ENCODE data around the gene LCNL1.

The LCNL1 gene

DNA sequence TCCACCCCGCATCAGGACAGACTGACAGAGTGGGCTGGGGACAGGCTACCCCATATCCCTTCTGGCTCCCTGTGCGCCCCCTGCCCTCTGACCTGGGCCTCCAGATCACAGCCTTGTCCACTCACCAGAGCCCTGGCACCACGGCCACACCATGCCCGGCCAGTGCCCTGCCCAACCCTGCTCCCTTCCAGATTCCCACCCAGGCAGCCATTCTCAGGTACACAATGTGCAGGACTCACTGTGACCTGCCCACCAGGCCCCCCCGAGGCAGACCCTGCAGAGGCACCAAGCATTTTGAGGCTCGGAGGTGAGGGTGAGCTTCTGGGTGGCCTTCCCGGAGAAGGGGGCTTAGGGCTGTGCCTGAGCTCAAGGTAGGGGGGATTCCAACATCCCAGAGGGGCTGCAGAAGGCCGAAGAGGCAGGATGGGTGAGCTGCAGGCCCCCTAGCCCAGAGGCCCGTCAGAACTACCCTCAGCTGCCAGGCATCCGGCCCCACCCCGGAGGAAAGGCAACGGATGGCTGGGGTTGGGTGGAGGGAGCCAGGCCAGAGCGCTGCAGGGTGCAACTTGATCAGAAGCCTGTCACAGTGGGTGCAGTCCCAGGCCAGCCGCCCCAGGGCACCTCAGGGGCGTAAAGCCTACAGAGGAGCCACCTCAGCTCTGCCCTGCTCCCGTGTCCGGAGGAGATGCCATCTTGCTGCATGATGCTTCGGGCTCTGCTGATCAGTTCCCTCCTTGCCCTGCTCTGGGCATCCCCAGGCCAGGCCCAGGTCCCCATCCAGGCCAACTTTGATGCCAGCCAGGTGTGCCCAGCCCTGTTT lies at the start of gene LCNL1:
TSS of gene LCNL1 (plus strand) at position 762 of the 820 bp plus-strand sequence. CDS start 594 bp downstream, outside the sequence.
- DNase-seq (ENCODE audit: low spot score), result no peak
- FAIRE-seq, result no peak

DNA sequence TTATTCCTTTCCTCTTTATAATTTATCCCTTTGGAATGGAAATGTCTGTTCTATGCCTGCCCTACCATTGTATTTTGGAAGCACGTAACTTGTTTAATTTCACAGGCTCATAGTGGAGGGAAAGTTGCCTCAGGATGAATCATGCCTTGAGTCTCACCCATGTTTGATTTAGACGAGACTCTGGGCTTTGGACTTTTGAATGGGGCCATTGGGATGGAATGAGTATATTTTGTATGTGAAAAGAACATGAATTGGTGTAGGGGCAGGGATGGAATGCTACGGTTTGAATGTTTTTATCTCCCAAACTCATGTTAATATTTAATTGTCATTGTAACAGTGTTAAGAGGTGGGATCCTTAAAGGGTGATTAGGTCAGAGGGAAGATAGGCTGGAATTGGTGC lies 48.5 kb upstream of the LCNL1 start:
- FAIRE-seq, result no peak
- DNase-seq (ENCODE audit: low spot score), result no peak

- no peak for FAIRE-seq
- no peak for DNase-seq (ENCODE audit: low spot score)
Measured at GRCh38 chr9:136935651-136936050, 47.1 kb upstream of the LCNL1 start.

- DNase-seq (ENCODE audit: low spot score) (no peak), FAIRE-seq (no peak)
Measured at GRCh38 chr9:136936645-136937170, 46.1 kb upstream of the LCNL1 start.

DNA sequence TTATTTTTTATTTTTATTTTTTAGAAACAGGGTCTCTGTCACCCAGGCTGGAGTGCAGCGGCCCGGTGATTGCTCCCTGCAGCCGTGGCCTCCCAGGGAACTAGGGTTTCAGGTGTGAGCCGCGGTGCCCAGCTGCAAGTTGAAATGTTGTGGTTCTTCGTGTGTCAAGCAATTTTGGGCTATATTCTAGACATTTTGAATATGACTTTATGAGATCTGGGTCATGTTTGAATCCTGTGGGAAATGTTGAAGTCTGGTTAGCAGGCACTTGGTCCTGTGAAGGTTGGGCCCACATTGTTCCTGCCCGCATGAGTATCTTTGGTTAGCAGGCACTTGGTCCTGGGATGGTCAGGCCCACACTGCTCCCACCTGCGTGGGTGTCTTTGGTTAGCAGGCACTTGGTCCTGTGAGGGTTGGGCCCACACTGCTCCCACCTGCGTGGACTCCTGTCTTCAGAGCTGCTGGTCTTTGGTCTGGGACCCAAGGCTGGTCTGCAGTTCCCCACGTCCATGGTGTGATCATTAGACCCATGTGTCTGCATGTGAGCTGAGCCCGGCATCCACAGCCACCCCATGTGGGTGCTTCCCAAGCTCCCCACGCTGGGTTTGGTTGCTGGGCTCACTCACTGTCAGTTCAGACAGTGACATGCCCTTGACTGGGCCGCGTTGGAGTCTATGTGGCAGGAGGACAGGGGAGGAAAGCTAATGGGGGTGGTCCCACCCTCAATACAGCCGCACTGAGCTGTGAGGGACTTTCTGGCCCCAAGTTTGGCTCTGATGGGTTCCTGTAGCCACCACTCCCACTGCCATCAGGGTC lies 45.4 kb upstream of the LCNL1 start:
- FAIRE-seq (no peak), DNase-seq (ENCODE audit: low spot score) (no peak)

- FAIRE-seq (no peak), DNase-seq (ENCODE audit: low spot score) (no peak)
Measured at GRCh38 chr9:136939431-136939995, 43.3 kb upstream of the LCNL1 start.

- FAIRE-seq, result no peak
- DNase-seq (ENCODE audit: low spot score), result no peak
Measured at GRCh38 chr9:136939996-136940525, 42.7 kb upstream of the LCNL1 start.

- no peak for FAIRE-seq
- DNase-seq (ENCODE audit: low spot score), result no peak
Measured at GRCh38 chr9:136940526-136941230, 42.1 kb upstream of the LCNL1 start.

GRCh38 chr9:136941231-136942111 lies 41.3 kb upstream of the LCNL1 start:
- DNase-seq (ENCODE audit: low spot score) (no peak), FAIRE-seq (no peak)

DNA sequence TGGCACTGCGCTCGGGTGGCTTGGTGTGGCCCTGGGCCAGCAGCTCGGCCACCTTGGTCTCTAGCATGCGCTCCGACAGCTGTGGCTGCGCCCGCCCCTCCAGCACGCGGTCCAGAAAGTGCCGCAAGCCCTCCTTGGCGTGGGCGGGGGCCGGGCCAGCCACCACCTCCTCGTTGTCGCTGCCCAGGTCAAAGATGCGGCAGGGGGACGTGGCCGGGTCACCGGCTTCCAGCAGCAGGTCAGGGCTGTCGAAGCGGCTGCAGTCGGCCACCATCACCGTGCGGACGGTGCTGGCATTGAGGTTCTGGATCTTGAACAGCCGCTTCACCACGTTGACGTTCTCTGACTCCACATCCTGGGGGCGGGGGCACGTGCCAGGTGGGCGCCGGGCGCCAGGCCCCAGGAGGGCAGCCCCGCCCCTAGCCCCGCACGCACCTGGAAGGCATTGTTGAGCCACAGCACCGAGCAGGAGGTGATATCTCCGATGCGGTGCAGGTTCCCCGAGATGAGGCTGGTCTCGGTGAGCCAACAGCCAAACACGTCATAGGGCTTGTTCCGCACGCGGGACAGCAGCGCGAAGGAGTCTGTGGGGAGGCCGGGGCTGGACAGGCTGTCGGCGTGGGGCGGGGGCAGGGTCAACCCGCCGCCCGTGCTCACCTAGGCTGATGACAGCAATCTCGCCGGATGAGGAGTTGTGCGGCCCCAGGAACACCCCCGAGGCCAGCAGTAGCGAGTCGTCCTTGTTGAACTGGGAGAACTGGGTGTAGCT lies 40.5 kb upstream of the LCNL1 start:
- FAIRE-seq, result no peak
- DNase-seq (ENCODE audit: low spot score), result no peak

- FAIRE-seq (no peak), DNase-seq (ENCODE audit: low spot score) (no peak)
Measured at GRCh38 chr9:136942881-136943230, 39.9 kb upstream of the LCNL1 start.

DNA sequence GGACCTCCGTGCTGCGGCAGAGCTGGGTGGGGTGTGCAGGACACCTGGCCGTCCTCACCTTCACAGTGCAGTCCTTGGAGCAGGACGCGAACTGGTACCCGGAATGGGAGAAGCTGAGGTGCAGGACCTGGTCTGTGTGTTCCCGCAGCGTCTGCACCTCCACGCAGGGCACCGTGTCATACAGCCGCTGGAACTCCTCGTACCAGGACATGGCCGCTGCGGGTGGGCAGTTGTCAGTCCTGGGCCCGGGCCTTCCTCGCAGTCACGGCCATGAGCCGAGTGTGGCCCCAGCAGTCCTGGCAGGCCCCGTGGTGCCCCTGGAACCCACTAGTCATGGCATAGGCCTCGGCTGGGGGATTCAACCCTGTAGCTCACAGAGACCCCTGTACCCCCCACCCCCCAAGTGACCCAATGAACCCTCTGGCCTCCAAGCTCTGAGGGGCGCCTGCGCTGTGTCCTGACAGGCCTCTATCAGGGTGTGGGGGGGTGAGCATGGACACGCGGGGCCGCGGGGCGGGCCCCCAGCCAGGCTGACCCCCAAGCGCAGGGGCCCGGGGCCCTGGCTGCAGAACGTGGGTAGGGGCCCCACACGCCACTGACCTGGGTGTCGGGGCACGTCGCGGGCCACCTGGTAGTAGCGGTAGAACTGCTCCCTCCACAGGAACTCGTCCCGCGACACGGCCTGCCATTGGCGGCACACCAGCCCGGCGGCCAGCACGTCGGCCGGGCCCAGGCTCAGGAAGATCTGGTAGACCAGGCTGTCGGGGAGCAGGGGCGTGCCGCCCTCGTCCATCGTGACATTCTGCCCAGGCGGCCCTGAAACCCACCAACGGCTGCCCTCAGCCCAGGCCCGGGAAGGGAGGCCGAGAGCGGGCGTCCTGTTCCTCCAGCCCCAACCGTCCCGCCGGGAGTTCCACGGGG lies 39.2 kb upstream of the LCNL1 start:
- FAIRE-seq, result no peak
- DNase-seq (ENCODE audit: low spot score), result peak; percentile 52

DNA sequence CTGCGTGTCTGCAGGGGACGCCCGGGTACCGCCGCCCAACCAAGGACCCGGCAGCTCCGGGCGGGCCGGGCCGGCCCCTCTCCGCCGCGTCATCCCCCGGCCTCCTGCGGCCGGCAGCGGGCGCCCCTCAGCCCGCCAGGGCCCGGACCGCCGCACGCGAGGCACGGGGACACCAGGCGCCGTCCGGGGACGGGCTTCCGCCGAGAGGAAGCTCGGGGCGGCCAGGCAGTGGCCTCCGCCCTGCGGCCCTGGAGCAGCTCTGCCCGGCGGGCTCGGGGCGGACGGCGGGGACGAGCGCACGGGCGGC lies 38.6 kb upstream of the LCNL1 start:
- peak; percentile 69 for DNase-seq (ENCODE audit: low spot score)
- no peak for FAIRE-seq

GRCh38 chr9:136944519-136945332 lies 38.1 kb upstream of the LCNL1 start, which contains the start of the genes C8G and FBXW5:
Gene C8G, plus strand, starts transcription at chr9:136945243. Its CDS starts 78 bp downstream, at chr9:136945321.
Gene FBXW5, minus strand, starts transcription at chr9:136944738. Its CDS starts 655 bp downstream, at chr9:136944083.
- peak; percentile 81 for FAIRE-seq
- peak; percentile 100 for DNase-seq (ENCODE audit: low spot score)

GRCh38 chr9:136945333-136946227 lies 37.2 kb upstream of the LCNL1 start:
- no peak for FAIRE-seq
- DNase-seq (ENCODE audit: low spot score), result no peak
